ENCODE data around the gene CBARP.
"Not testable (repeated sequence)": the region's sequence is repeated elsewhere in the genome, so short reads cannot be mapped to it uniquely, and the experiment has no call there.

The CBARP gene

DNA sequence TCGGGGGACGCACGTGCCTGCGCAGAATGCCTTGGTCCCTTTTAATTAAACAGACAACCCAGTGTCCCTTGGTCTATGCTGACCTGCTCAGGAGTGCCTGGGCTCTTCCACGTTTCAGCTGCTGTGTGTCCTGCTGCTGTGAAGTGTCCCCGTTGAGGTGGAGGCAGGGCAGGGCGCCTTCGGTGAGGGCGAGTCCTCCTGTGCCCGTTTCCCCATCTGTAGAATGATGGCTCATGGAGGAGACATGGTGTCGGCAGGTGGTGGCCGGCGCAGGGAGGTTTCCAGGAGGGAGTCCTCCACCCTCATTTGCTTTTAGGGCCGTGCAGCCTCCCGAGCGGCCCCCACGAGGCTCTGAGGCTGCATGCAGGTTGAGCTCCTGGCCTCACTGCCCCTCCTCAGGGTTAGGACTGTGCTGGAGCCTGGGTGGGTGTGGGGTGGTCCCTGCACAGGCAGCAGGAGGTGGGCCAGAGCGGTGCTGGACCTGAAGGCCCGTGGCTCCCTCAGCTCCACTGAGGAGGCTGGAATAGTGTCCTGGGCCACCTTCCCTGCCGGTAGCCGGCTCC is 23.4 kb downstream of the CBARP start:
- Histone ChIP-seq H3K4me1 (ENCODE audit: control insufficient read depth, insufficient read depth, low read length) (peaks cover 60% of the 10 kb centered on the region), H3K36me3 (ENCODE audit: insufficient read depth, low read length) (peaks cover 21% of the 10 kb centered on the region), H3K4me3 (ENCODE audit: low read length) (peak overlapping the region; percentile 34), H3K4me2 (ENCODE audit: low read length) (peak overlapping the region; percentile 71), H3K9me3 (replicated peaks; ENCODE audit: low read length) (no peaks in the 10 kb centered on the region), H3K27me3 (ENCODE audit: control insufficient read depth, insufficient read depth, low read length) (no peaks in the 10 kb centered on the region), H3K9ac (ENCODE audit: low read depth, low read length) (peak overlapping the region; percentile 85)

DNA sequence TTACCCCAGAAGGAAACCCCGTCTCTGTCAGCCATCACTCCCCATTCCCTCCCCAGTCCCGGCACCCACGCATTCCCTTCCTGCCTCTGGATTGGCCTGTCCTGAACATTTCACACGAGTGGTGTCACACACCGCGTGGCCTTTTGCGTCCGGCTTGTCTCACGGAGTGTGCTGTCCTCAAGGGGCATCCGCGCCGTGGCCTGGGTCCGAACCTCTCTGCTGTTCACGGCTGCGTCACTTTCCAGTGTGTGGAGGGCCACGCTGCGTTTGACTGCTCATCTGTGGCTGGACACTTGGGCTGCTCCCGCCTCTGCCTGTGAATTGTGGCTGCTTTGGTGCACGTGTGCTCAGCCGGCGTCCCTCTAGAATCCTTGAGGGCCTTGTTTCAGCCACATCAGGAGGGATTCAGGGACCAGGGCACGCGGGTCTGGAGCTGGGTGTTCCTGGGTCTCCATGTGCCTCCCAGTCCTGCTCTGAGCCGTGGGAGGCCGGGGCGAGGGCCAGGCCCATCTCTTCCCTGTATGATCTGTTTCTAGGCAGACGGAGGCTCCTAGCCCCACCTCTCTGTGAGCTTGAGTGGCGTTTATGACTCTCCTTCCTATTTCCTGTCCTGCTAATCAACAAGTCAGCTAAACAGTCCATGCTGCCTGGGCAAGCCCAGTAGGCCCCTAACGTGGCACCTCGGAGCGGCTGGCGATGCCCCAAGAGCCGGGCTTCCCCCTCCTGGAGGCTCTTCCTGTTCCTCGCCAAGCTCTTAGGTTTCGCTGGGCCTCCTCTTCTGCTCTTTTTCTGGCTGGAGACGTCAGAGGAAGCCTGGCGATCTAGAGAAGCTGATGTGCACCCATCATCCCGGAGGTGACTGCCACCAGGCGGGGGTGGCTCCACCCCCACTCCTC is 24.2 kb downstream of the CBARP start:
- Histone ChIP-seq H3K36me3 (ENCODE audit: insufficient read depth, low read length) (peaks cover 21% of the 10 kb centered on the region), H3K4me3 (ENCODE audit: low read length) (peak overlapping the region; percentile 34), H3K27me3 (ENCODE audit: control insufficient read depth, insufficient read depth, low read length) (no peaks in the 10 kb centered on the region), H3K9me3 (replicated peaks; ENCODE audit: low read length) (no peaks in the 10 kb centered on the region), H3K4me1 (ENCODE audit: control insufficient read depth, insufficient read depth, low read length) (peaks cover 67% of the 10 kb centered on the region), H3K4me2 (ENCODE audit: low read length) (peak overlapping the region; percentile 71), H3K9ac (ENCODE audit: low read depth, low read length) (peak overlapping the region; percentile 85)

DNA sequence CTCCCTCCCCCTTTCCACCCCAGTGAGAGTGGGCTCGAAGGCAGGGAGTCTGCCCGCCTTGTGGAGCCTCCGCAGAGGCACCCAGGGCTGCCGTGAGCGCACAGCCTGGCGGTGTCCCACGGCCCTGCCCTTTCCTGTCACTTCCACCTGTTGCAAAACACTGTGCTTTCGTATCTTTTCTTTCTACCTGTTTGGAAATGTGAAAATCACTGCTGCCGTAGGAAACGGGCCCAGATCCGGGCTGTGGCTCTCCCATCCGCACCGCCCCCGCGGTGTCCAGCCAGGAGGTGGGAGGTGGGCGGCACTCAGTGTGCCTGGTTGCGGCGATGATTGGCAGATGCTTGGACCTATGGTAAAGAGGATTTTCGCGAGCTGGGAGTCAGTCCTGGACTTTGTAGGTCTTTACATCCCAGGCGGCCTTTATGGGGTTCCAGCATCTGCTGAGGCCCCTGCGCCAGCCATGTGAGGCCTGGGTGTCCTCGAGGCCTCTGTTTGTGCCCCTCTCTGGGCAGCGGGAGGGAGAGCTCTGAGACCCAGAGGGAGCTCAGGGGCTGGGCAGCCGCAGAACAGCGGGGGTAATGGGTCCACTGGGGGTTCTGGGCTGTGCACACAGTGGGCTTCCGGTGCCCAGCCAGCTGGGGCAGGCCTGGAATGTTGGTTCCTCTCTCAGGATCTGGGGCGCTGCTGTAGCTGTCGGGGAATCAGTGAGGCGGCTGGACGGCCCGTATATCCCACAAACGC is 26.1 kb downstream of the CBARP start:
- Histone ChIP-seq H3K27me3 (ENCODE audit: control insufficient read depth, insufficient read depth, low read length) (no peaks in the 10 kb centered on the region), H3K9me3 (replicated peaks; ENCODE audit: low read length) (no peaks in the 10 kb centered on the region), H3K9ac (ENCODE audit: low read depth, low read length) (no peak overlapping the region), H3K36me3 (ENCODE audit: insufficient read depth, low read length) (peaks cover 21% of the 10 kb centered on the region), H3K4me2 (ENCODE audit: low read length) (no peak overlapping the region), H3K4me1 (ENCODE audit: control insufficient read depth, insufficient read depth, low read length) (peaks cover 62% of the 10 kb centered on the region), H3K4me3 (ENCODE audit: low read length) (no peak overlapping the region)

DNA sequence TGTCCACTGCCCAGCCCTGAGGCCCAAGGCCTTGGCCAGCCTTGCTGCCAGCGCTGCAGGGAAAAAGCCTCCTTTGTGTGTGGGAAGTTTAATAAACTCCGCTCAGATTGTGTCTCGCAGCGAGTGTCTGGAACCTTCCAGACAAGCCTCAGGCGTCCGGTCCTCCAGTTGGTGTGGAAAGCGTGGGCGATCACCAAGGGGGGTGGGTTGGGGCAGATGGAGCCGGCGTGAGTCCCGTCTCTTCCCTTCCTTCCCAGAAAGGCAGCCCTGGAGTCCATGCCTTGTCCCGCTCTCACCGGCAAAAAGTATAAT is 27.6 kb downstream of the CBARP start:
- H3K4me2 ChIP-seq (ENCODE audit: low read length) = peak overlapping the region; percentile 30
- H3K27me3 ChIP-seq (ENCODE audit: control insufficient read depth, insufficient read depth, low read length) = no peaks in the 10 kb centered on the region
- H3K4me1 ChIP-seq (ENCODE audit: control insufficient read depth, insufficient read depth, low read length) = peaks cover 48% of the 10 kb centered on the region
- H3K36me3 ChIP-seq (ENCODE audit: insufficient read depth, low read length) = peaks cover 21% of the 10 kb centered on the region
- H3K9ac ChIP-seq (ENCODE audit: low read depth, low read length) = peak overlapping the region; percentile 23
- no peaks in the 10 kb centered on the region for H3K9me3 ChIP-seq (replicated peaks; ENCODE audit: low read length)
- no peak overlapping the region for H3K4me3 ChIP-seq (ENCODE audit: low read length)

DNA sequence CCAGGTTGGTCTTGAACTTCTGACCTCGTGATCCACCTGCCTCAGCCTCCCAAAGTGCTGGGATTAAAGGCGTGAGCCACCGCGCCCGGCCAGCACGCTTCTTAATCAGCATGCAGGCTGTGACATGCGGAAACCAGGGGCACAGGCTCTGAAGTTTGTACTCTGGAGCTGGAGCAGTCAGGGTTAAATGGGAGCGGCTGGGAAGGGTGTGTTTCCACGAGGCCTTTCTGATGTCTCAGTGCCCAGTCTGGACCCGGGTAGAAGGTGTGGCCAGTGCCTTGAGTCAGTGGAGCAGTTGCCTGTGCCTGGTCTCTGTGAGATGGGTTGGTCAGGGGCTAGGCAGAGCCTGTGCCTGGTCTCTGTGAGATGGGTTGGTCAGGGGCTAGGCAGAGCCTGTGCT is 29.0 kb downstream of the CBARP start:
- not testable (repeated sequence) for H3K9me3 ChIP-seq (replicated peaks; ENCODE audit: low read length); H3K9ac ChIP-seq (ENCODE audit: low read depth, low read length); H3K27me3 ChIP-seq (ENCODE audit: control insufficient read depth, insufficient read depth, low read length)
- H3K4me2 ChIP-seq (ENCODE audit: low read length) = peak overlapping the region; percentile 68
- peaks cover 17% of the 10 kb centered on the region for H3K36me3 ChIP-seq (ENCODE audit: insufficient read depth, low read length)
- peak overlapping the region; percentile 42 for H3K4me3 ChIP-seq (ENCODE audit: low read length)
- H3K4me1 ChIP-seq (ENCODE audit: control insufficient read depth, insufficient read depth, low read length) = peaks cover 38% of the 10 kb centered on the region

DNA sequence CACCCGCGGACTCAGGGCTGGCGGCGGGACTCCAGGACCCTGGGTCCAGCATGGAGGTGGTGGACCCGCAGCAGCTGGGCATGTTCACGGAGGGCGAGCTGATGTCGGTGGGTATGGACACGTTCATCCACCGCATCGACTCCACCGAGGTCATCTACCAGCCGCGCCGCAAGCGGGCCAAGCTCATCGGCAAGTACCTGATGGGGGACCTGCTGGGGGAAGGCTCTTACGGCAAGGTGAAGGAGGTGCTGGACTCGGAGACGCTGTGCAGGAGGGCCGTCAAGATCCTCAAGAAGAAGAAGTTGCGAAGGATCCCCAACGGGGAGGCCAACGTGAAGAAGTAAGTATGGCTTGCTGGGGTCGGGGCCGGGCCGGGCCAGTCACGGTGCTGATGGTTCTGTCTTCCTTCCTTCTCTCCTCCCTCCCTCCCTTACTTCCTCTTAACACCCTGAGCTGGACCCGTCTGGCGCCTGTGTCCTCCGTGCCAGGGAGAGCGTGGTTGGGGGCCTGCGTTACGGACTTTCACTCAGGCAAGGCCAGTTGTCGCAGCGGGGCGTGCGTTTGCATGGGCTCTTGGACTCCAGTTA is 30.8 kb downstream of the CBARP start:
- H3K4me2 ChIP-seq (ENCODE audit: low read length) = peak overlapping the region; percentile 99
- no peaks in the 10 kb centered on the region for H3K9me3 ChIP-seq (replicated peaks; ENCODE audit: low read length)
- H3K9ac ChIP-seq (ENCODE audit: low read depth, low read length) = peak overlapping the region; percentile 79
- no peaks in the 10 kb centered on the region for H3K27me3 ChIP-seq (ENCODE audit: control insufficient read depth, insufficient read depth, low read length)
- peaks cover 10% of the 10 kb centered on the region for H3K36me3 ChIP-seq (ENCODE audit: insufficient read depth, low read length)
- H3K4me3 ChIP-seq (ENCODE audit: low read length) = peak overlapping the region; percentile 79
- peaks cover 36% of the 10 kb centered on the region for H3K4me1 ChIP-seq (ENCODE audit: control insufficient read depth, insufficient read depth, low read length)

DNA sequence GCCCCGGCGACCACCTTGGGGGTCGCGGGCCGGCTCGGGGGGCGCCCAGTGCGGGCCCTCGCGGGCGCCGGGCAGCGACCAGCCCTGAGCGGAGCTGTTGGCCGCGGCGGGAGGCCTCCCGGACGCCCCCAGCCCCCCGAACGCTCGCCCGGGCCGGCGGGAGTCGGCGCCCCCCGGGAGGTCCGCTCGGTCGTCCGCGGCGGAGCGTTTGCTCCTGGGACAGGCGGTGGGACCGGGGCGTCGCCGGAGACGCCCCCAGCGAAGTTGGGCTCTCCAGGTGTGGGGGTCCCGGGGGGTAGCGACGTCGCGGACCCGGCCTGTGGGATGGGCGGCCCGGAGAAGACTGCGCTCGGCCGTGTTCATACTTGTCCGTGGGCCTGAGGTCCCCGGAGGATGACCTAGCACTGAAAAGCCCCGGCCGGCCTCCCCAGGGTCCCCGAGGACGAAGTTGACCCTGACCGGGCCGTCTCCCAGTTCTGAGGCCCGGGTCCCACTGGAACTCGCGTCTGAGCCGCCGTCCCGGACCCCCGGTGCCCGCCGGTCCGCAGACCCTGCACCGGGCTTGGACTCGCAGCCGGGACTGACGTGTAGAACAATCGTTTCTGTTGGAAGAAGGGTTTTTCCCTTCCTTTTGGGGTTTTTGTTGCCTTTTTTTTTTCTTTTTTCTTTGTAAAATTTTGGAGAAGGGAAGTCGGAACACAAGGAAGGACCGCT is 31.5 kb downstream of the CBARP start:
- Histone ChIP-seq H3K9ac (ENCODE audit: low read depth, low read length) (peak overlapping the region; percentile 79), H3K4me1 (ENCODE audit: control insufficient read depth, insufficient read depth, low read length) (peaks cover 36% of the 10 kb centered on the region), H3K4me3 (ENCODE audit: low read length) (peak overlapping the region; percentile 79), H3K27me3 (ENCODE audit: control insufficient read depth, insufficient read depth, low read length) (no peaks in the 10 kb centered on the region), H3K4me2 (ENCODE audit: low read length) (peak overlapping the region; percentile 99), H3K9me3 (replicated peaks; ENCODE audit: low read length) (no peaks in the 10 kb centered on the region), H3K36me3 (ENCODE audit: insufficient read depth, low read length) (peaks cover 10% of the 10 kb centered on the region)

DNA sequence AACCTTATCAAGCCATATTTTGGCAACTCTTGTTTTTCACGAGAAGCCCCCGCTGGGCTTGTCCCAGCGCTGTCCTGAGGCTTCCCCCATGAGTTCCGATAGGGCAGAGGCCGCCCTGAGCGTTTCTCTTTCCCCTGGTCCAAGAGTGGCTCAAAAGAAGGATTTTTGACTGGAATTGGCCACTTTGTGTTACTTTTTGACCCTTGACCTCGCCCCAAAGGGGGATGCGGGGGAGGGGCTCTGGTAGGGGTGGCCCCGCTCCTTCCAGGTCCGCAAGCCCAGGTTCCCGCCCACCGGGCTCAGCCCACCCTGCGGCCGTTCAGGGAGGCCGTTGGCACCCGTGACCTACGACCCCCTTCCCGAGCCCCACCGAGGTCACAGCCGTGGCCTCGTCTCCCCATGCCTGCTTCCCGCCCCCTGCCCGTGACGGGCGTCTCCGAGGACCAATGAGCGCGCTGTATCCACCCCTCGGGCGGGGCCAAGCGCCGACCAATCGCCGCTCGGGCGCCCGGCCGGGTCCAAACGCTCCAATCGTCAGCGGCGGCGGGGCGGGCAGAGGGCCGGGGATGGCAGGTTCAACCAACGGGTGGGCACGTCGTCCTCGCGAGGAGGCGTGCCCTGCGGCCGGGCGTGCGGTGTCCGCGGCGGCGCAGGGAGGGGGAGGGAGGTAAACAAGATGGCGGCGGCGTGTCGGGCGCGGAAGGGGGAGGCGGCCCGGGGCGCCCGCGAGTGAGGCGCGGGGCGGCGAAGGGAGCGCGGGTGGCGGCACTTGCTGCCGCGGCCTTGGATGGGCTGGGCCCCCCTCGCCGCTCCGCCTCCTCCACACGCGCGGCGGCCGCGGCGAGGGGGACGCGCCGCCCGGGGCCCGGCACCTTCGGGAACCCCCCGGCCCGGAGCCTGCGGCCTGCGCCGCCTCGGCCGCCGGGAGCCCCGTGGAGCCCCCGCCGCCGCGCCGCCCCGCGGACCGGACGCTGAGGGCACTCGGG is 32.4 kb downstream of the CBARP start, which contains the start of gene STK11:
Gene STK11, plus strand, starts transcription at position 665 of the 986 bp plus-strand sequence. CDS start 1,136 bp downstream, outside the sequence.
- H3K9ac ChIP-seq (ENCODE audit: low read depth, low read length) = peak within 1 kb of the TSS; percentile 81
- peaks cover 8% of the 10 kb centered on the region for H3K36me3 ChIP-seq (ENCODE audit: insufficient read depth, low read length)
- peak within 1 kb of the TSS; percentile 80 for H3K4me3 ChIP-seq (ENCODE audit: low read length)
- peaks cover 36% of the 10 kb centered on the region for H3K4me1 ChIP-seq (ENCODE audit: control insufficient read depth, insufficient read depth, low read length)
- no peaks in the 10 kb centered on the region for H3K27me3 ChIP-seq (ENCODE audit: control insufficient read depth, insufficient read depth, low read length)
- H3K9me3 ChIP-seq (replicated peaks; ENCODE audit: low read length) = no peaks in the 10 kb centered on the region
- H3K4me2 ChIP-seq (ENCODE audit: low read length) = peak within 1 kb of the TSS; percentile 99

DNA sequence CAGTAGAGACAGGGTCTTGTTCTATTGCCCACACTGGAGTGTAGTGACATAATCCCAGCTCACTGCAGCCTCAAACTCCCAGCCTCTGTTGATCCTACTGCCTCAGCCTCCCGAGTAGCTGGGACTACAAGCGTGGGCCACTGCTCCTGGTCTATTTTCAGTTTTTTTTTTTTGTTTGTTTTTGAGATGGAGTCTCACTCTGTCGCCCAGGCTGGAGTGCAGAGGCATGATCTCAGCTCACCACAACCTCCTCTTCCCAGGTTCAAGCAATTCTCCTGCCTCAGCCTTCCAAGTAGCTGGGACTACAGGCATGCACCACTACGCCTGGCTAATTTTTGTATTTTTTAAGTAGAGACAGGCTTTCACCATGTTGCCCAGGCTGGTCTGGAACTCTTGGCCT is 37.2 kb downstream of the CBARP start:
- H3K4me3 ChIP-seq (ENCODE audit: low read length); H3K4me2 ChIP-seq (ENCODE audit: low read length); H3K9ac ChIP-seq (ENCODE audit: low read depth, low read length); H3K27me3 ChIP-seq (ENCODE audit: control insufficient read depth, insufficient read depth, low read length); H3K36me3 ChIP-seq (ENCODE audit: insufficient read depth, low read length); H3K9me3 ChIP-seq (replicated peaks; ENCODE audit: low read length): not testable (repeated sequence)
- peaks cover 11% of the 10 kb centered on the region for H3K4me1 ChIP-seq (ENCODE audit: control insufficient read depth, insufficient read depth, low read length)

DNA sequence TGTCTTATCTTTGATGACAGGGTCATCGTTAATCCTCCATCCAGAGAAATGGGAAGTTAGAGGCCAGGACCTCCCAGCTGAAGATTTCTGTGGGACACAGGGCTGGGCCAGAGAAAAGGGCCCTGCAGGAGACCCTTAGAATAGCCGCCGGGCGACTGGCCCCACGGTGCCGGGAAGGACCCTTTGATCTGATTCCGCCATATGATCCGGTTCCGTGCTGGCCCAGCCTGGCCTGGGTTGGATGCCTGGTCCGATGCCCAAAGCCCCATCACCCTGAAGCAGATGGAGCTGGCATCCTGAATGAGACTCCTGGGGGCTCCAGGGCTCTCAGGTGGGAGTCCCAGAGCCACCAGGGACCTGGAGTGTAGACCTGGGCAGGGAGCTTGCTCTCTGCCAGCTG is 38.3 kb downstream of the CBARP start:
- H3K4me1 ChIP-seq (ENCODE audit: control insufficient read depth, insufficient read depth, low read length) = peaks cover 6% of the 10 kb centered on the region
- no peaks in the 10 kb centered on the region for H3K27me3 ChIP-seq (ENCODE audit: control insufficient read depth, insufficient read depth, low read length)
- no peaks in the 10 kb centered on the region for H3K36me3 ChIP-seq (ENCODE audit: insufficient read depth, low read length)
- H3K9me3 ChIP-seq (replicated peaks; ENCODE audit: low read length) = no peaks in the 10 kb centered on the region
- H3K9ac ChIP-seq (ENCODE audit: low read depth, low read length) = no peak overlapping the region
- H3K4me3 ChIP-seq (ENCODE audit: low read length) = no peak overlapping the region
- H3K4me2 ChIP-seq (ENCODE audit: low read length) = no peak overlapping the region
